T-helper 17 cell (primary cell): ENCODE measurements around the gene SPNS2. TPM values are rescaled to one million over a fixed set of nuclear protein-coding genes. Genes with fewer than 3 reads are reported as not detected.

Experiments used
- ATAC-seq: fragments of 150-1000 bp; cut with Tn5 transposase; 2 replicates; pipeline ENCODE4 v1.10.0; 2021; ENCODE audit warnings: mild to moderate bottlenecking, moderate library complexity
- DNase-seq, 3 donors: peaks; one replicate each; pipeline versions ENCODE4 v3.0.0 to v3.0.0-alpha.2; 2020 to 2021
- H3K9me3 ChIP-seq: one replicate; pipeline ENCODE4 v1.7.0; 2013; ENCODE audit warnings: low read length, mild to moderate bottlenecking; ENCODE audit not compliant: control insufficient read depth, poor library complexity, severe bottlenecking
- H3K27ac Mint-ChIP-seq: one replicate; pipeline ENCODE4 v1.8.0; 2022; ENCODE audit warnings: mild to moderate bottlenecking, moderate library complexity, mixed read lengths
- H3K27me3 Mint-ChIP-seq: one replicate; pipeline ENCODE4 v1.8.0; 2022; ENCODE audit warnings: mixed read lengths
- H3K36me3 Mint-ChIP-seq: one replicate; pipeline ENCODE4 v1.8.0; 2022; ENCODE audit warnings: low read depth, mixed read lengths
- H3K4me1 Mint-ChIP-seq: one replicate; pipeline ENCODE4 v1.8.0; 2022; ENCODE audit warnings: mild to moderate bottlenecking, mixed read lengths
- H3K4me3 Mint-ChIP-seq: one replicate; pipeline ENCODE4 v1.8.0; 2022; ENCODE audit warnings: mild to moderate bottlenecking, moderate library complexity, mixed read lengths
- total RNA-seq, 4 donors: library from RNA in 2 of 4; stranded (reverse) in 2 of 4; gene quantifications; one replicate each; pipeline ENCODE4 v1.2.3 and lab custom pipeline; 2022 to 2026

The SPNS2 gene
- total RNA-seq, 2 donors from 2014 or later: 0.22 to 0.73 TPM

DNA sequence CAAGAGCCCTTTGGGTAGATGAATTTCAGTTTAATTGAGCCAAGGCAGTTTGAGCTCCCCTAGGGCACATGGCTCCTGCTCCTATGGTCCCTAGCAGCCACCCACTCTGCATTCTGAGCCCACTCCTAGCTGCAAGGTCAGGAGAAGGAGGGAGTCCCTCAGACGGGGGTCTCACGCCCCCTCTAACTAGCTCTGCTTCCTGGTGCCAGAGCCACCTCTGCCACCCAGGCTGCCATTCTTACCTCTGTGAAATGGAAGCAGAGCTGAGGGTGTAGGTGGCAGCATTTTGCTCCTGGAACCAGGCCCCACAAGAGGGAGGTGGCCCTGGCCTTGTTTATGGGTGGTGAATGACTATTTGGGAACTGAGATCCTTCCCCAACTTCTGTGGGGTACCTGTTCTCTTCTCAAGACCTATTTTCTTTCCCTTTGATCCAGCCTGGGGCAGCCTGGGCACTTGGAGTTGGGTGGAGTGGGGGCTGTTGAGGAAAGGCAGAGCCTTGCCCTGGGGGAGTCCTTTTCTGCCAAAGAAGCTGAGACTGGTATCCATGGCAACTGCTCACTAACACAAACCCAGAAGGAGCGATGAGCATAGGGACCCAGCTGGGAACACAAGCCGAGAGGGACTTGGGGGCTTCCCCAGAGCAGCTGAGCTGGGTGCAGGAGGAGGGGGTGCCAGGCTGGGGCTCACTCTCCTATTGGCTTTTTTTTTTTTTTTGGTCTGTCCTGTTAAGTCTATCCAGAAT, 4.8 kb downstream of the SPNS2 start:
- H3K27ac Mint-ChIP-seq: no peak overlapping the region
- peaks cover 4% of the 10 kb centered on the region for H3K36me3 Mint-ChIP-seq
- DNase-seq (no peak), ATAC-seq (no peak)
- peaks cover 47% of the 10 kb centered on the region for H3K27me3 Mint-ChIP-seq
- no peak overlapping the region for H3K4me3 Mint-ChIP-seq
- H3K4me1 Mint-ChIP-seq: peaks cover 27% of the 10 kb centered on the region
- no peaks in the 10 kb centered on the region for H3K9me3 ChIP-seq

DNA sequence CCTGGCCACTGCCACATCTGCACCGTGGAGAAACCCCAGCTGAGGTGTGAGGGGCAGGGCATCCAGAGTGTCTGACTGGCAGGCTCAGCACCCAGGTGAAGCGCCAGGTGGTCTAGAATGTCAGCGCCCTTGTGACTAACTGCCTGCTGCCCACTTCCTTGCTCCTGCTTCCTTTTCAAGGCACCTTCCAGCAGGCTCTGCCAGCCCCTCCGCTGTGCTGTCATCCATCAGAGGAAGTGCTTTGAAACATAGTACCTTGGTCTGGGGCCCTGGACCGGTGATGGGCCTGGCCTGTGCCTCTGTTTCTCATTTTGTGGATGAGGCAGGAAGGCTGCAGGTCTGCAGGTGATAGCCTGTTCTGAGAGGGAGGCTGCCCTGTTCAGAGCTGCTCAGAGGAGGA, 5.5 kb downstream of the SPNS2 start:
- Mint-ChIP-seq H3K27me3 (peaks cover 47% of the 10 kb centered on the region), H3K4me3 (no peak overlapping the region), H3K27ac (no peak overlapping the region), H3K36me3 (peaks cover 4% of the 10 kb centered on the region), H3K4me1 (peaks cover 33% of the 10 kb centered on the region)
- DNase-seq (no peak), ATAC-seq (no peak)
- no peaks in the 10 kb centered on the region for H3K9me3 ChIP-seq

DNA sequence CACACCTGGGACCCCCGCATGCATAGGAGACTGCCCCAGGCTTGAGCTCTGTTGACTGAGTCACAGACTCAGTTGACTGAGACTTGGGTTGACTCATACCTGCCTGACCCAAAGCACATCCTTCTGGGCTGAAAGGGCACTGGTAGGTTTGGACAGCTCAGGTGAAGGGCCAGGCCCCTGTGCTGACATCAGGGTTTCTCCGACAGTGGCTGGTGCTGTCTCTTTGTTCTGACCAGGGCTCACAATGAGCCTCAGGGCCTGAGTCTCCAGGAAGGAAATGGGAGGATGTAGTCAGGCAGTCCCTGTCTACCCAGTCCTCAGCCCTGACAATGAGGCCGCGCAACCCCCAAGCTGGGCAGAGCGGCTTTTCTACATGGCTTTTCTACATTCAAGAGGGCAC, 6.5 kb downstream of the SPNS2 start:
- H3K9me3 ChIP-seq: no peaks in the 10 kb centered on the region
- no peak overlapping the region for H3K4me3 Mint-ChIP-seq
- DNase-seq: no peak
- H3K36me3 Mint-ChIP-seq: peaks cover 4% of the 10 kb centered on the region
- ATAC-seq: no peak
- no peak overlapping the region for H3K27ac Mint-ChIP-seq
- H3K27me3 Mint-ChIP-seq: peaks cover 40% of the 10 kb centered on the region
- H3K4me1 Mint-ChIP-seq: peaks cover 33% of the 10 kb centered on the region

DNA sequence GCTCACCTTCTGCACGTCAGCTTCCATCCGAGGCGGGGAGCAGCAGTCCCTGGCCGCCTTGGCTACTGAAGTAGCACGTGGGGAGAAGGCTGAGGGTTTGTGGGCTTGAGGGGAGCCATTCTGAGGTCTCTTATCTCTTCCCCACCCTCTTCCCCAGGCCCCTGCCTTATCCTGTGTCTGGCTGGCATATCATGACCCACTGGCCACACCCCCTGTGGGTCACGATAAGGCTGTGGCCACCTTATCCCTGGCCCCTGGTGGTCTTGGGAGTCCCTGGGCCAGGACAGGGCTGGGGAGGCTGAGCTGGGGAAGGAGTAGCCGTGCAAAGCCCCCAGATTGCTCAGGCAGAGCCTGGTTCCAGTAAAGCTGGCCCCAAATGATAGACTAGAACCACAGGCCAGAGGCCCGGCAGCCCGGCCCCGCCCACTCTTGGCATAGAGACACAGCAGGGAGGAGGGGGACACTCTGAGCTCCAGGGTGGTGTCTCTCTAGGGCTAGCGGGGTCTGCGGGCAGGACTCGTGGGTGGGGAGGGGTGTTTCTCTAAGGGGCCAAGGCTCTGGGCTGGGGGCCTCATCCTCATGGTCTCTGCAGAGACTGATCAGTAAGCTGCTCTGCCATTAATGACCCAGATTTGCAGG, 7.6 kb downstream of the SPNS2 start:
- Mint-ChIP-seq H3K27ac (no peak overlapping the region), H3K36me3 (peaks cover 2% of the 10 kb centered on the region)

DNA sequence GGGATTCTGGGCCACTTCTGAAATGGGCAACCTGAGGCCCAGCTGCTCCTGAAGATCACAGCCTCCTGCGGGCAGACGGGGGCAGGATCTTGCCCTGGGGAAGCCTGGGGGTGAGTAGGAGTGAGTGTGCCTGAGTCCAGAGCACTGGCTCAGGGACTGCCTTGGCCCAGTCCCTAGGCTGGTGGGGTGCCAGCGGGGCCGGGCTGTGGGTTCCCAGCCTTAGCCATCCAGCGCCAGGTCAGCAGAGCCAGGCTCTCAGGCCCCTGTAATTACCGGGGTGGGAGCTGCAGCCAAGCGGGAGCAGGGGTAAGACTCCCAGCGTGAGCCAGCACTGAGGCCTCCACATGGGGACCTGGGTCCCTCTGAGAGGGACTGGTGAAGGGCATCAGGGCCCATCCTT, 8.2 kb downstream of the SPNS2 start:
- peaks cover 27% of the 10 kb centered on the region for H3K27me3 Mint-ChIP-seq
- DNase-seq (no peak), ATAC-seq (no peak)
- no peak overlapping the region for H3K27ac Mint-ChIP-seq
- no peak overlapping the region for H3K4me3 Mint-ChIP-seq
- peaks cover 25% of the 10 kb centered on the region for H3K4me1 Mint-ChIP-seq
- H3K9me3 ChIP-seq: no peaks in the 10 kb centered on the region
- H3K36me3 Mint-ChIP-seq: peaks cover 2% of the 10 kb centered on the region

More for the DNA sequence above, 7.6 kb downstream of the SPNS2 start:
- H3K9me3 ChIP-seq: no peaks in the 10 kb centered on the region
- Mint-ChIP-seq H3K4me3 (no peak overlapping the region), H3K27me3 (peaks cover 32% of the 10 kb centered on the region), H3K4me1 (peaks cover 29% of the 10 kb centered on the region)
- DNase-seq (no peak), ATAC-seq (no peak)

DNA sequence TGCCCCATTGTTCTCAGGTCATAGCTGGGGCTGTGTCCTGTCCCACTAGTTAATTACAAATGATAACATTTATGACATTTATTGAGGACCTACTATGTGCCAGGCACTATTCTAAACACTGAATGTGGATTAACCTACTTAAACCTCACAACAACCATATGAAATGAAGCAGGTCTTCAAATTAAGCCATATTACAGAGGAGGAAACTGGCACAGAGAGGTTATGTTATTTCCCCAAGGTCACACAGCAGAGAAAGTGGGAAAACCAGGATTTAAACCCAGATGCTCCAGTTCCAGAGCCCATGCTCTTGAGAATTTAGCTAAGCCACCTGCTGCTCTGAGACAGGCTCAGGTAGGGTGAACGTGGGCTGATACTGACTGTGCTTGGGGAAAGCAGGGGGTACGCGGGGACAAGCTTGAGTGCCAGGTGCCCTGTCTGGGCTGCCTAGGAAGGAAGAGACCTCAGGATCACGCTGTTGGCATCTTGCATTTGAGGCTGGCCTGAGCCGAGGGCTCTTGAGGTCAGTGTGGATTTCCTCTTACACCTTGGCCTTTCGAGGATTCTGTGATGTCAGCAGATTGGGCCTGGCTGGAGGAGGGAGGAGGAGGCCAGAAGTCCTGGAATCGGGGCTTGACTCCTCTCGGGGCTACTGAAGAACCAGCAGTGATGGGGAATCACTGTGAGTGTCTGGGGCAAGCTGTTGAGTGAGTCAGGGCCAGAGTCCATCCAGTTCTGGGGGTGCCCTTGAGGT, 8.9 kb downstream of the SPNS2 start:
- Mint-ChIP-seq H3K27me3 (peaks cover 25% of the 10 kb centered on the region), H3K4me1 (peaks cover 25% of the 10 kb centered on the region), H3K4me3 (no peak overlapping the region), H3K36me3 (peaks cover 2% of the 10 kb centered on the region), H3K27ac (no peak overlapping the region)
- H3K9me3 ChIP-seq: no peaks in the 10 kb centered on the region
- no peak for DNase-seq
- ATAC-seq: no peak

DNA sequence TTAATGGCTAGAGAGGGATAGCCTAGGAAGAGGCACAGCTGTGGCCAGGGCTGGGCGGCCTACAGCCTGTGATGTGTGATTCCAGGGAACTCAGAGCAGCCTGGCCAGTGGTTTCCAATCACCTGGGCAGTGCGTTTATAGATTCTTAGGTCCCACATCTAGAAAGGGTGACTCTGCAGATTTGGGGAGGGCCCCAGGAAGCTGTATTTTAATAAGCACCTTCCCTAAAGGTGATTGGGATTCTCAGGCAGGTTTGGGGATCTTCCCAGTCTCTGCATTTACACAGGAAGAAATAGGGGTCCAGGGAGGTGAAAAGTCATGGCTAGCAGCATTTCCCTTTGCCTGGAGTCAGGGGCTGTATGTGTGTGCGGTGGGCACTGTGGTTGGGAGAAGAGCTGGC, 9.5 kb downstream of the SPNS2 start:
- no peaks in the 10 kb centered on the region for H3K36me3 Mint-ChIP-seq
- no peak overlapping the region for H3K4me3 Mint-ChIP-seq
- peaks cover 20% of the 10 kb centered on the region for H3K27me3 Mint-ChIP-seq
- H3K9me3 ChIP-seq: no peaks in the 10 kb centered on the region
- ATAC-seq (no peak), DNase-seq (no peak)
- peaks cover 25% of the 10 kb centered on the region for H3K4me1 Mint-ChIP-seq
- peak overlapping the region; percentile 87 for H3K27ac Mint-ChIP-seq

DNA sequence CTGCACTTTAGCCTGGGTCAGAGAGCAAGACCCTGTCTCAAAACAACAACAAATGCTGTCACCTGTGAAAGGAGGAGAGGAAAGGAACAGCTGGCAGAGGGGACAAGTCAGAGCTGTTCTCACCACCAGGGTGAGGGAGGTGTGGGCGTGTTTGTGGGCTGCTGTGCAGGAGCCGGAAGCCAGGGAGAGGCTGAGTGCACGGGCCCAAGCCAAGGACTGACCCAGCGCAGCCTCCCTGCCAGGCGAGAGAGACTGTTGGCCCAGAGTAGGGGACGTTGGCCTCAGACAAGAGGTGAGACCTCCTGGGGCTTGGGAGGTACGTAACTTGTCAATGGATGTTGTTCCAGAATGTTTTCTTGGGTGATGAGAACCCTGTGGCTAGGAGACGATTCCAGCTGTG, 10.7 kb downstream of the SPNS2 start:
- Mint-ChIP-seq H3K27ac (peak overlapping the region; percentile 87), H3K4me3 (peak overlapping the region; percentile 41), H3K27me3 (peaks cover 12% of the 10 kb centered on the region), H3K4me1 (peaks cover 19% of the 10 kb centered on the region), H3K36me3 (no peaks in the 10 kb centered on the region)
- peak; percentile 50 for ATAC-seq
- H3K9me3 ChIP-seq: no peaks in the 10 kb centered on the region
- no peak for DNase-seq

DNA sequence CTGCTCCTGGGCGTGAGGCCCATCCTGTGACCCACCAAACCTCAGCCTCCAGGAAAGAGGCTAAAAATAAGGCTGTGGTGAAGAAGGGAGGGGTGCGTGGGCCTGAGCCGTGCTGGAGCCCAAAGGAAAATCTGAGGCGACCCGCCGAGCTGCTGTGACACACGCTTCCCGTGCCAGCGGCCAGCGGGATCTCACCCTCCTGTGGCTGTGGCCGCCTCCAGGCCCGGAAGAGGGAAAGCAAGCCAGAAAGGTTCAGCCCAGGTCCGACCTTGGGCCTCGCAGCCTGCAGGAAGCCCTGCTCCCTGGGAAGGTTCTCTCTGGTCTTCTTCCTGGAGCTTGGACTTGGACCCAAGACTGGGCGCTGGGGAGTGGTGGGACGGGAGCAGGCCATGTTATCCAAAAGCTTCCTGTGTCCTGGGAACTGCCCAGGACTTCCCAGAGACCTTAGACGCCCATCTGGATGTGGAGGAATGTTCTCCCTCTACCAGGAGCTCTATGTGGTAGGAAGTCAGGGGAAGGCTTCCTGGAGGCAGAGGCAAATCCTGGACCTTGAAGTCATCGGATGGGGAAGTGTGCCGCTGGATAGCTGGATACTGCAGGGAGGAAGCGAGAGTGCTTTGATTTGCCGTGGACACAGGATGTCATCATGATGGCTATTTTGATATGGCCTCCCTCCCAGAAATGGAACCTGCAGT, 11.4 kb downstream of the SPNS2 start:
- H3K27ac Mint-ChIP-seq: no peak overlapping the region
- peaks cover 10% of the 10 kb centered on the region for H3K27me3 Mint-ChIP-seq
- H3K4me1 Mint-ChIP-seq: peaks cover 14% of the 10 kb centered on the region
- no peak for DNase-seq
- no peaks in the 10 kb centered on the region for H3K36me3 Mint-ChIP-seq
- H3K9me3 ChIP-seq: no peaks in the 10 kb centered on the region
- peak overlapping the region; percentile 41 for H3K4me3 Mint-ChIP-seq
- no peak for ATAC-seq

DNA sequence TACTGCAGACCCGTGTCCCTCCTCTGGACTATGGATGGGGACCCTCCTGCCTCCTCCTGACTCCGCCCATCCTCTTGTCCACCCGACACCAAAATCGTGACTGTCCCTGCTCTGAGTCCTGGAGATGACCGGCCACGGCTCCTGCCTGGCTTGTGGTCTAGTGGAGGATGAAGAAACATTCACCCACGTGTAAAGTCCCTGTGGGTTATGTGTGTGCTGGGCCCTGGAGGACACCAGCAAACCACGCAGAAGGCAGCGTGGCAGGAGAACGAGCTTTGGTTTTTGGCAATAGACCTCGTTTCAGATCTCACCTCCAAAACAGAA, 11.9 kb downstream of the SPNS2 start:
- H3K36me3 Mint-ChIP-seq: no peaks in the 10 kb centered on the region
- peak overlapping the region; percentile 41 for H3K4me3 Mint-ChIP-seq
- H3K27me3 Mint-ChIP-seq: peaks cover 5% of the 10 kb centered on the region
- DNase-seq (no peak), ATAC-seq (no peak)
- no peak overlapping the region for H3K27ac Mint-ChIP-seq
- H3K9me3 ChIP-seq: no peaks in the 10 kb centered on the region
- peaks cover 13% of the 10 kb centered on the region for H3K4me1 Mint-ChIP-seq

DNA sequence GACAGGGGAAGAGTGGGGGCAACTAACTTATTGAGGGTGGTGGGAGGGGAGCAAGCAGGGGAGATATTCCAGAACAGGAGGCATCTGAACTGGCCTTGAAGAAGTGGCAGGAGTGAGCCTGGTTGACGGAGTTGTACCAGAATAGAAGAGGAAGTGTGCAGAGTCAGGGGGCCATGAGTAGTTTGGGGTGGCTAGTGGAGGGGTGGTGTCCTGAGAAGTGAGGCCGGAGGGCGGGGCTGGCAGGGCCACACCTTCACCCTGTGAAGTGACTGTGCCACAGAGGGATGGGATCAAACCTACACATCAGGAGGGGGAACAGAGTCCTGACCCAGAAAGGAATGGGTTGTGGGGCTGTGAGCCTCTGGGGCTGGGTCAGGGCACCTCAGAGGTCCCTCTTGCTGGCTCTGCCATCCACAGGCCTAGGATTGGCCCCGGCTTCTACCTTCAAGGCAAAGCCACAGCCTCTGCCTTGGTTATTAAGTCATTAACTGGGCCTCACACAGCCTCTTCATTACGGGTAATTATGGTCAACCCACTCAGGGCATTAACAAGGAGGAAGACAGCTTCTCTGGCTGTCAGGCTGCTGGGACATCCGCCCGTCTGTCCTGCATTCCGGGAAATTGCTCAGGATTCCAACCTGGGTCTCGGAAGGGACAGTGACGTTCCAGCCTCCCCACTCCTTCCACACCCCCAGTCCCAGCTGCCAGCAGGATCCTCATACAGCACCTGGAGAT, 12.7 kb downstream of the SPNS2 start:
- no peak for DNase-seq
- Mint-ChIP-seq H3K4me1 (peaks cover 13% of the 10 kb centered on the region), H3K36me3 (no peaks in the 10 kb centered on the region), H3K27ac (no peak overlapping the region), H3K27me3 (peaks cover 5% of the 10 kb centered on the region), H3K4me3 (no peak overlapping the region)
- ATAC-seq: no peak
- no peaks in the 10 kb centered on the region for H3K9me3 ChIP-seq

DNA sequence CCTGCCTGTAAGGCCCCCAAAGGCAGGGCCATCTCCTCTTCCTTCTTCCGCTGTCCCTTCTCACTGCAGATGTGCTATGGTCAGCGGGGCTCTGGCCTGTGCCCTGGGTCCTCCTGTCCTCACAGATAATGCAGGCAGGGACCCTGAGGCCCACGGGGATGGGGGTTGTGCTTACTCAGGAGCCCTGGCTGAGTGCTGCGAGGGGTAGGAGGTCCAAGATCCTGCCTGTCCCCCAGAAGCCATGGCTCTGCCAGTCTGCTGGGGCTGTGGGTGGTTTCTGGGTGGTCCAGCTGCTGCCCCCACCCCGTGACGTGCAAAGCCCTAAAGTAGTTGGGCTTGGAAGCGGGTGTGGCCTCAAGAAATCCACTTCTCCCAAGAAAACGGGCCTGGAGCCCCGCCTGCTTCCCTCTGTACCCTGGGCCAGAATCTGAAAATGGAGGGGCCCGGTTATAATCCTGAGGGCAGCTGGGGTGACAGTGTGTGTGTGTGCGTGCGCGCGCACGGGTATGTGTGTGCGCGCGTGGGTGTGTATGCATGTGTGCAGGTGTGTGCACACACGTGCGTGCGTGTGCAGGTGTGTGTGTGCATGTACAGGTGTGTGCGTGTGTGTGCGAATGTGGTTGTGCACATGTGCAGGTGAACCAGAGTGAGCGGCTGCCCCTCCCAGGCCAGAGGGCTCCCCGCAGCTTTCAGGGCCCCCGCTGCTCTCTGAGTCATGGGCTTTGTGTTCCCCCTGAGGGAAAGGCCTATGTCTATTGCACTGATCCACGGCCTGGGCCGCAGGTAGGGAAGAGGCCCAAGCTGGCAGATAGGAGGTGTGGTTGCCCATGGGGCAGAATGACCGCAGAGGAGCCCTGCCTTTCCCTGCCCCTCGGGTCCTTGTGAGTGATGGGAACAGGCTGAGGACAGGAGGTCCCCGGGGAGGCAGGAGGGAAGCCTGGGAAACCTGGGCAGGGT, 13.8 kb downstream of the SPNS2 start:
- no peak for ATAC-seq
- no peaks in the 10 kb centered on the region for H3K9me3 ChIP-seq
- peaks cover 13% of the 10 kb centered on the region for H3K4me1 Mint-ChIP-seq
- no peak overlapping the region for H3K27ac Mint-ChIP-seq
- H3K36me3 Mint-ChIP-seq: no peaks in the 10 kb centered on the region
- DNase-seq: no peak
- H3K4me3 Mint-ChIP-seq: no peak overlapping the region
- H3K27me3 Mint-ChIP-seq: peaks cover 2% of the 10 kb centered on the region
